ENCODE results near the gene ADCY1.

ADCY1 gene

DNA sequence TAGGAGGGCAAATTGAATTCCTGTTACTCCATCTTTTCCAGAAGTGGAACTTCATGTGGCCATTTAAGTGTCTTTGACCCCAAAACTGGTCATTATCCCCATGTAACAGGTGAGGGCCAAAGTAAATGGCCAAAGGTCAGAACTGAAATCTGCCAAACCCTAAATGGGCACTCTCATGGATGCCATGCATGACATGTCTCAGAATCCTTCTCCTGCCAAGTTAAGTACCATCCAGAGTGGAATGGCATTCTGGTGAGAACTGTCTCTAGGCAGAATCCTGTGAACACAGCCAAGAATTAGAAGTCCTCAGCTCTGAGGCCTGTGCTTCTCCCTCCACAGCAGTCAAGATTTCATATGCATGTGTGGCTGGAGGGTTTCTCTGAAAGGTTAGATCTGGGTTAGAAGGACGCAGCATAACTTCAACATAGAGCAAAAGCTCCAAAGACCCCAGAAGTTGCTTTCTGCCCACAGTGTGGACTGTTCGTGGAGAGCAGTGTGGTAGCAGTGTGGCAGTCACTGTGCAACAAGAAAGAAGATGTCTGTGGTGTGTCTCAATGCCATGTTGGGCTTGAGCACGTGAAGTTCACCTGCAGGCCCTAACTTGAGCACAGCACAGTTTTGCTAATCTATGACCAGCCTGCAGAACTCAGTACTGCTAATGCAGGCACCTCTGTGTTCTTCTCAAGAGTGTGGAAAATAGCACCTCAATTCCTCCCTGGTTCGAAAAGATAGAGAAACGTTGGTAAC is 121.3 kb downstream of the ADCY1 start:
- TF ChIP-seq, protein P1, sequence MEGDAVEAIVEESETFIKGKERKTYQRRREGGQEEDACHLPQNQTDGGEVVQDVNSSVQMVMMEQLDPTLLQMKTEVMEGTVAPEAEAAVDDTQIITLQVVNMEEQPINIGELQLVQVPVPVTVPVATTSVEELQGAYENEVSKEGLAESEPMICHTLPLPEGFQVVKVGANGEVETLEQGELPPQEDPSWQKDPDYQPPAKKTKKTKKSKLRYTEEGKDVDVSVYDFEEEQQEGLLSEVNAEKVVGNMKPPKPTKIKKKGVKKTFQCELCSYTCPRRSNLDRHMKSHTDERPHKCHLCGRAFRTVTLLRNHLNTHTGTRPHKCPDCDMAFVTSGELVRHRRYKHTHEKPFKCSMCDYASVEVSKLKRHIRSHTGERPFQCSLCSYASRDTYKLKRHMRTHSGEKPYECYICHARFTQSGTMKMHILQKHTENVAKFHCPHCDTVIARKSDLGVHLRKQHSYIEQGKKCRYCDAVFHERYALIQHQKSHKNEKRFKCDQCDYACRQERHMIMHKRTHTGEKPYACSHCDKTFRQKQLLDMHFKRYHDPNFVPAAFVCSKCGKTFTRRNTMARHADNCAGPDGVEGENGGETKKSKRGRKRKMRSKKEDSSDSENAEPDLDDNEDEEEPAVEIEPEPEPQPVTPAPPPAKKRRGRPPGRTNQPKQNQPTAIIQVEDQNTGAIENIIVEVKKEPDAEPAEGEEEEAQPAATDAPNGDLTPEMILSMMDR (IDR thresholded peaks at IDR 0.05; ENCODE audit: borderline replicate concordance, control extremely low read depth, extremely low read depth, insufficient read depth, missing control alignments) = no peak
- in situ Hi-C loops (cut with MboI; ENCODE audit: low sequenced_read_pairs, unreplicated experiment) = no loop called here
- DNase-seq (ENCODE audit: low spot score) = no peak

- in situ Hi-C loops (cut with MboI; ENCODE audit: low sequenced_read_pairs, unreplicated experiment) = no loop called here
- no peak for DNase-seq (ENCODE audit: low spot score)
- TF ChIP-seq, protein P1 (IDR thresholded peaks at IDR 0.05; ENCODE audit: borderline replicate concordance, control extremely low read depth, extremely low read depth, insufficient read depth, missing control alignments) = no peak
Observed at GRCh38 chr7:45696476-45696875, 122.3 kb downstream of the ADCY1 start.

DNA sequence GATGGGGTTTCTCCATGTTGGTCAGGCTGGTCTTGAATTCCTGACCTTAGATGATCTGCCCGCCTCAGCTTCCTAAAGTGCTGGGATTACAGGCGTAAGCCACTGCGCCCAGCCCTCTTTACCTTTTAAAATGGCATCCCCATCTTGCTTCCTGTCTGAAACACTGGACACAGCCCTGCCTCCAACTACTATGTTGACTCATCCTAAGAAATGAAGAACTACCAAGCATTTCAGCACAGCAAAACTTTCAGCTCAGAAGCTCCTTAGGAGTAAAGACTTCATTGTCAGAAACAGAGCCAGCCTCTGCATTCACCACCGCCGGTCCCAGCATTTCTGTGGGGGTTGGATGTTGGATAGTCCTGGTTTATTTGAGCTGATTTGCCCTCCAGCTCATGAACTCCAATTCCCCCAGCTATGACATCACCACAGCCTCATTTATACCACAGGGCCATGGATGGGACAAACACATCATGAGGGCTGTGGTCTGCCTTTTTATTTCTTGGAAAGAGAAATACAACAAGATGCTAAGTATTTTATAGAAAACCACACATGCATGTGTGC is 123.5 kb downstream of the ADCY1 start:
- in situ Hi-C loops (cut with MboI; ENCODE audit: low sequenced_read_pairs, unreplicated experiment) = no loop called here
- DNase-seq (ENCODE audit: low spot score) = no peak
- TF ChIP-seq, protein P1 (IDR thresholded peaks at IDR 0.05; ENCODE audit: borderline replicate concordance, control extremely low read depth, extremely low read depth, insufficient read depth, missing control alignments) = no peak

DNA sequence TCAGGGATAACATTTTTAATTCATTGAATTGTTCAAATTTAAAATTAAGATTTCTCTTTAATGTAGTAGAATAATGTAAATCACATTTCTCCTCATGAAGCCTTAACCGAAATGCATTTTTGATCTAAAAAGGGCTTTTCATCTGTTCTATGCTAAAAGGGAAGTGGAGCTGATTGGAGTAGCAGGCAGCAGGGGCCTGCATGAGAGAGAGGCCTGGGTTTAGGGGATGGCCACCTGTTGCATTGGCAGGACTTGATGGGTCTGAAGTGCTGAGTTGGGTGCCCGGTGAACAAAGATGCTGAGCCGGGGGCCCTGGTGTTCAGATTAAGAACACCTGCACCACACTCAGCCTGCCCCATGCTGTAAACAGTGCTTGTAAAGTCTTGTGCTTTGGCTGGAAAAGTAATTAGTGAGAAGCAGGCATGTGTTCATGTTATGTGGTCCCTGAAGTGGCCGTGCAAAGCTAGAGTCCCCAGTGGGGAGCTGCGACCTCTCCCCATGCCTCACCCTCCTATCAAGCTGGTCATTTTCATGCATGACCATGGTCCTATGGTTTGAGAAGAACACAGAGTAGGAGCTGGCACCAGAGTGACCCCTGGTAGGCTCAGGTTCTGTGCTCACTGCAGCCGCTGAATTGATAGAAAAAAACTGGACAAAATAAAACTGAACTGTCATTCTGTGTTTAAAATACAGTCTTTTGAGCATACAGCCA is 124.3 kb downstream of the ADCY1 start:
- DNase-seq (ENCODE audit: low spot score) = no peak
- TF ChIP-seq, protein P1 (IDR thresholded peaks at IDR 0.05; ENCODE audit: borderline replicate concordance, control extremely low read depth, extremely low read depth, insufficient read depth, missing control alignments) = no peak
- in situ Hi-C loops (cut with MboI; ENCODE audit: low sequenced_read_pairs, unreplicated experiment) = no loop called here

DNA sequence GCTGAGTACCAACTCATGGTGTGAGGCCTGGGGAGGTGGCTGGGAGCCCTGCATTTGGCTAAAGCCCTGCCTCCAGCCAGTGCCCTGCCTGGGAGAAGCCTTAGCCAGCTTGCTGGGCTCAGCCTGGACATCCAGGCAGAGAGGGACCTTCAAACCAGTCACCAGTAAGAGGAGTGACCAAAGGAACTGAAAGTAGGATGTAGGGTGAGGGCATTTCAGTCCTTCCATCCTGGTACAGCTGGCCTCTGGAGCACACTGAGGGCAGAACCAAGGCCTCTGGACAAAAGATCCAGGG is 124.8 kb downstream of the ADCY1 start:
- no peak for DNase-seq (ENCODE audit: low spot score)
- TF ChIP-seq, protein P1 (IDR thresholded peaks at IDR 0.05; ENCODE audit: borderline replicate concordance, control extremely low read depth, extremely low read depth, insufficient read depth, missing control alignments) = no peak
- in situ Hi-C loops (cut with MboI; ENCODE audit: low sequenced_read_pairs, unreplicated experiment) = no loop called here

- in situ Hi-C loops (cut with MboI; ENCODE audit: low sequenced_read_pairs, unreplicated experiment) = no loop called here
- no peak for DNase-seq (ENCODE audit: low spot score)
Observed at GRCh38 chr7:45699726-45700390, 125.7 kb downstream of the ADCY1 start.

More at GRCh38 chr7:45699726-45700390, 125.7 kb downstream of the ADCY1 start:
- TF ChIP-seq, protein P1 (IDR thresholded peaks at IDR 0.05; ENCODE audit: borderline replicate concordance, control extremely low read depth, extremely low read depth, insufficient read depth, missing control alignments) = no peak
